ENCODE measurements around the gene PROM1. TPM values are rescaled to one million over a fixed set of nuclear protein-coding genes. Genes with fewer than 3 reads are reported as not detected.

PROM1 gene
- total and polyA plus RNA-seq, 2 donors (not counting 1 experiment from before 2014, with no cell fraction given): 0.10 to 0.17 TPM

DNA sequence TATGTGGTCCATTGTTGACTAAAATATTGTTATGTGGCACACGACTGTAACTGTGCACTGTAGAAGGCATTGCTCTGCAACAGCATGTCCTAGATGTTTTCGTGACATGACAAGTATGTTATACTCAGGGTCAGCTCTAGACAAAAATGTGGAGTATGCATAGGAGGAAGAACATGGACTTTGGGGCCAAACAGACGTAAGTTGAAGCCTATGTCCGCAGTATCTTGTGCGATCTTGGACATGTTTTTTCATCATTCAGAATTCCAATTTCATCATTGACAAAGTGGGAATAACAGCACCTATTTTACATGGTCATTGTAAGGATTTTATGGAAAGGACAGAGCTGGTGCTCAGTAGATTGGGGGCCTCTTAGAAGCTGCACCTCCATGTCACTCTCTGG lies 27.7 kb upstream of the PROM1 start:
- Histone ChIP-seq H3K79me2 (ENCODE audit: control insufficient read depth, insufficient read depth, low read length) (no peaks in the 10 kb centered on the region), H4K20me1 (ENCODE audit: control insufficient read depth, extremely low read depth, insufficient read depth, low read length) (no peaks in the 10 kb centered on the region), H3K9ac (ENCODE audit: insufficient read depth, low read length) (no peak overlapping the region), H3K27ac (ENCODE audit: insufficient read depth, low read length) (no peak overlapping the region), H3K27me3 (ENCODE audit: control insufficient read depth, insufficient read depth, low read length) (no peaks in the 10 kb centered on the region), H3K4me1 (ENCODE audit: control insufficient read depth, extremely low read depth, insufficient read depth, low read length) (no peaks in the 10 kb centered on the region), H2AFZ (ENCODE audit: low read length) (no peak overlapping the region), H3K4me2 (ENCODE audit: extremely low read depth, insufficient read depth, low read length) (no peak overlapping the region), H3K36me3 (ENCODE audit: control insufficient read depth, insufficient read depth, low read length) (no peaks in the 10 kb centered on the region), H3K4me3 (replicated peaks in 1 of 4; ENCODE audit: control extremely low read depth in 1 of 4, insufficient read depth in 1 of 4, low read depth in 3 of 4, low read length in 4 of 4) (no peak overlapping the region), H3K9me3 (ENCODE audit: control insufficient read depth, insufficient read depth, low read depth, low read length) (no peaks in the 10 kb centered on the region)
- TF ChIP-seq, protein P1, sequence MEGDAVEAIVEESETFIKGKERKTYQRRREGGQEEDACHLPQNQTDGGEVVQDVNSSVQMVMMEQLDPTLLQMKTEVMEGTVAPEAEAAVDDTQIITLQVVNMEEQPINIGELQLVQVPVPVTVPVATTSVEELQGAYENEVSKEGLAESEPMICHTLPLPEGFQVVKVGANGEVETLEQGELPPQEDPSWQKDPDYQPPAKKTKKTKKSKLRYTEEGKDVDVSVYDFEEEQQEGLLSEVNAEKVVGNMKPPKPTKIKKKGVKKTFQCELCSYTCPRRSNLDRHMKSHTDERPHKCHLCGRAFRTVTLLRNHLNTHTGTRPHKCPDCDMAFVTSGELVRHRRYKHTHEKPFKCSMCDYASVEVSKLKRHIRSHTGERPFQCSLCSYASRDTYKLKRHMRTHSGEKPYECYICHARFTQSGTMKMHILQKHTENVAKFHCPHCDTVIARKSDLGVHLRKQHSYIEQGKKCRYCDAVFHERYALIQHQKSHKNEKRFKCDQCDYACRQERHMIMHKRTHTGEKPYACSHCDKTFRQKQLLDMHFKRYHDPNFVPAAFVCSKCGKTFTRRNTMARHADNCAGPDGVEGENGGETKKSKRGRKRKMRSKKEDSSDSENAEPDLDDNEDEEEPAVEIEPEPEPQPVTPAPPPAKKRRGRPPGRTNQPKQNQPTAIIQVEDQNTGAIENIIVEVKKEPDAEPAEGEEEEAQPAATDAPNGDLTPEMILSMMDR (conservative IDR thresholded peaks at IDR 0.05 in 1 of 2, IDR thresholded peaks at IDR 0.05 in 1 of 2; ENCODE audit: low read depth in 1 of 2, low read length in 2 of 2): no peak
- no peak for TF ChIP-seq EZH2 (IDR thresholded peaks at IDR 0.05; ENCODE audit: low read length, missing control alignments)
- no peak for DNase-seq (ENCODE audit: low read depth in 2 of 2)

DNA sequence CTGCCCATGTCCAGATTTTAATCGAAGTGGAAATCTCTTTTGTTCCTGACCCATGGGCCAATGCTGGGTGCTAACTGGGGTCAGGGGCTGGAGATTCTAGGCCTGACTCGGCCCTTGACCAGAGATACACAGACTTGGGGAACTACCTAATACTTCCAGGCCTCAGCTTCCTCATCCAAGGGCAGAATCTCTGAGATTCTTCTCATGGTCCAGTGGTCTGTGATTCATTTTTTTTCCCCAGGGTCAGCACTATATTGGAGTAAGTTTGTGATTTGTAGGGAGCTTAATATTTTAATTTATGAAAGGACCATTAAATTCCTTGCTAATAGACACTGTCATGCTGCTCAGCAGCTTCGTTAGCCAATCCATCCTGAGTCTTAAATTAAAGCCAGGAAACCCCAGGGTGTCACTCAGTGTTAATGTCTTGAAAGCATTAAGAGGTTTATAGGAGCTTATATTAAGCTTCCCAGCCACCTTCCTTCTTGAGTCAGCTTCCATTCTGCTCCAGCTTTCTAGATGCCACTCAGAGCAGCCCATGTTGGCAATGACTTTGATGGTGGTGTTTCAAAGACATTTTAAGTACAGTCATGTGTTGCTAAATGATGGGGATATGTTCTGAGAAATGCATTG lies 27.0 kb upstream of the PROM1 start:
- TF ChIP-seq, protein P1 (conservative IDR thresholded peaks at IDR 0.05 in 1 of 2, IDR thresholded peaks at IDR 0.05 in 1 of 2; ENCODE audit: low read depth in 1 of 2, low read length in 2 of 2): no peak
- no peak for TF ChIP-seq EZH2 (IDR thresholded peaks at IDR 0.05; ENCODE audit: low read length, missing control alignments)
- Histone ChIP-seq H3K36me3 (ENCODE audit: control insufficient read depth, insufficient read depth, low read length) (no peaks in the 10 kb centered on the region), H3K9me3 (ENCODE audit: control insufficient read depth, insufficient read depth, low read depth, low read length) (no peaks in the 10 kb centered on the region), H3K9ac (ENCODE audit: insufficient read depth, low read length) (no peak overlapping the region), H3K79me2 (ENCODE audit: control insufficient read depth, insufficient read depth, low read length) (no peaks in the 10 kb centered on the region), H3K4me1 (ENCODE audit: control insufficient read depth, extremely low read depth, insufficient read depth, low read length) (no peaks in the 10 kb centered on the region), H3K4me2 (ENCODE audit: extremely low read depth, insufficient read depth, low read length) (no peak overlapping the region), H3K4me3 (replicated peaks in 1 of 4; ENCODE audit: control extremely low read depth in 1 of 4, insufficient read depth in 1 of 4, low read depth in 3 of 4, low read length in 4 of 4) (no peak overlapping the region), H3K27ac (ENCODE audit: insufficient read depth, low read length) (no peak overlapping the region), H4K20me1 (ENCODE audit: control insufficient read depth, extremely low read depth, insufficient read depth, low read length) (no peaks in the 10 kb centered on the region), H2AFZ (ENCODE audit: low read length) (no peak overlapping the region), H3K27me3 (ENCODE audit: control insufficient read depth, insufficient read depth, low read length) (no peaks in the 10 kb centered on the region)
- no peak for DNase-seq (ENCODE audit: low read depth in 2 of 2)

DNA sequence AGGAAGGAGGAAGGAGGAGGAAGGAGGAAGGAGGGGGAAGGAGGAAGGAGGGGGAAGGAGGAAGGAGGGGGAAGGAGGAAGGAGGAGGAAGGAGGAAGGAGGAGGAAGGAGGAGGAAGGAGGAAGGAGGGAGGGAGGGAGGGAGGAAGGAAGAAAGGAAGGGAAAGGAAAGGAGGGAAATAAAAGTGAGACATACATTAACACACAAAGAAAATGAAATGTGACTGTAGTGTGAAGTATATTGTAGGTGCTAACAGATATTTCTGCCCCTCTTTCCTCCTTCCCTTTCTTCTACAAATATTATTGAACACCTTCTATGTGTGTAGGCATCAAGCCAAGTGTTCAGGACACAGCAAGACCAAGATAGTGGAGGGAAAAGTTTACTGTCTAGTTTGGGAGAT lies 26.4 kb upstream of the PROM1 start:
- H3K79me2 ChIP-seq (ENCODE audit: control insufficient read depth, insufficient read depth, low read length): no peaks in the 10 kb centered on the region
- no peaks in the 10 kb centered on the region for H3K4me1 ChIP-seq (ENCODE audit: control insufficient read depth, extremely low read depth, insufficient read depth, low read length)
- no peak overlapping the region for H3K4me3 ChIP-seq (replicated peaks in 1 of 4; ENCODE audit: control extremely low read depth in 1 of 4, insufficient read depth in 1 of 4, low read depth in 3 of 4, low read length in 4 of 4)
- H3K4me2 ChIP-seq (ENCODE audit: extremely low read depth, insufficient read depth, low read length): no peak overlapping the region
- H3K27me3 ChIP-seq (ENCODE audit: control insufficient read depth, insufficient read depth, low read length): no peaks in the 10 kb centered on the region
- no peak overlapping the region for H2AFZ ChIP-seq (ENCODE audit: low read length)
- no peak for TF ChIP-seq EZH2 (IDR thresholded peaks at IDR 0.05; ENCODE audit: low read length, missing control alignments)
- TF ChIP-seq, protein P1 (conservative IDR thresholded peaks at IDR 0.05 in 1 of 2, IDR thresholded peaks at IDR 0.05 in 1 of 2; ENCODE audit: low read depth in 1 of 2, low read length in 2 of 2): no peak
- H3K27ac ChIP-seq (ENCODE audit: insufficient read depth, low read length): no peak overlapping the region
- no peaks in the 10 kb centered on the region for H3K9me3 ChIP-seq (ENCODE audit: control insufficient read depth, insufficient read depth, low read depth, low read length)
- H4K20me1 ChIP-seq (ENCODE audit: control insufficient read depth, extremely low read depth, insufficient read depth, low read length): no peaks in the 10 kb centered on the region
- no peak overlapping the region for H3K9ac ChIP-seq (ENCODE audit: insufficient read depth, low read length)
- no peak for DNase-seq (ENCODE audit: low read depth in 2 of 2)
- no peaks in the 10 kb centered on the region for H3K36me3 ChIP-seq (ENCODE audit: control insufficient read depth, insufficient read depth, low read length)

All from fibroblast of lung (primary cell).